Ovary (tissue), 9 donors: ENCODE results near the gene MFN1. TPM values are rescaled to one million over a fixed set of nuclear protein-coding genes. Genes with fewer than 3 reads are reported as not detected.

Experiments used
- DNase-seq, 5 donors: peaks; one replicate each; pipeline ENCODE4 v3.0.0-alpha.2; 2019 to 2020
- H3K27ac ChIP-seq, 2 donors: fragments of 200-600 bp; one replicate each; pipeline versions ENCODE4 v1.5.1 to v1.8.0; 2019 to 2022
- H3K27me3 ChIP-seq: fragments of 200-600 bp; one replicate; pipeline ENCODE4 v1.8.0; 2022
- H3K36me3 ChIP-seq: fragments of 200-600 bp; sonication (generic); one replicate; pipeline ENCODE4 v1.5.1; 2019
- H3K4me1 ChIP-seq: one replicate; pipeline ENCODE4 v1.8.1; 2013; ENCODE audit warnings: mild to moderate bottlenecking, moderate library complexity; ENCODE audit not compliant: insufficient read depth
- H3K4me3 ChIP-seq: fragments of 200-600 bp; sonication (generic); one replicate; pipeline ENCODE4 v1.5.1; 2017
- H3K9me3 ChIP-seq, 2 donors: fragments of 200-600 bp in 1 of 2; sonication (generic) in 1 of 2; one replicate each; pipeline versions ENCODE4 v1.5.1 to v1.8.1; 2013 to 2019; ENCODE audit warnings: mild to moderate bottlenecking in 1 of 2, moderate library complexity in 1 of 2
- CTCF ChIP-seq, 3 donors: fragments of 450-650 bp in 2 of 3; fragments of 200-600 bp in 1 of 3; IDR thresholded peaks; one replicate each; pipeline versions ENCODE4 v1.5.1 to v1.8.0; 2016 to 2022; ENCODE audit warnings: antibody characterized with exemption in 3 of 3, mild to moderate bottlenecking in 1 of 3
- EP300 ChIP-seq: sonication (generic); formaldehyde crosslinking; IDR thresholded peaks from one replicate; pipeline ENCODE4 v1.6.1; 2017; ENCODE audit warnings: antibody characterized with exemption
- POLR2A ChIP-seq: fragments of 450-650 bp; IDR thresholded peaks from one replicate; pipeline ENCODE4 v1.6.1; 2017; ENCODE audit warnings: antibody characterized with exemption, mild to moderate bottlenecking, moderate library complexity
- WGBS, 3 donors: extraction: QIAGEN DNeasy Blood & Tissue Kit in 1 of 3; methylation state at CpG; one replicate each; pipeline versions ENCODE4 v1.1.5 to v1.1.7; 2013 to 2017; 5-methylcytosine and 5-hydroxymethylcytosine counted together
- intact Hi-C, 4 donors: fragments of 100-400 bp; cut with DNase I; formaldehyde crosslinking; loops; one replicate each; pipeline versions ENCODE4 v1.11.0 to v1.15.1; 2022 to 2023
- polyA plus RNA-seq, 2 donors: library from polyadenylated mRNA; stranded (reverse); fragments of 200-250 nt in 1 of 2; fragments of 350-450 nt in 1 of 2; fragmentation: Illumina TruSeq in 1 of 2; extraction: RNeasy Lipid Tissue Mini Kit (QIAGEN cat#74804) in 1 of 2; gene quantifications; one replicate each; pipeline ENCODE4 v1.2.3, GENCODE V29; 2013 to 2014
- total RNA-seq, 7 donors: library from RNA; depleted of rRNA in 2 of 7; stranded (reverse); fragments of >200 nt in 2 of 7; fragmentation: NEBNext Ultra II Directional in 3 of 7; extraction: Animal tissue kit (Norgen Biotek cat#: 25700) in 3 of 7; gene quantifications; one replicate each; pipeline versions ENCODE4 v1.1.0 to v1.2.4, GENCODE V29; 2016 to 2023
- donor health status: DM: no; HTN: no; CAD: no; lungs with moderate emphysema.
- donor health status: DM: no; HTN: no; CAD: no.
- donor health status: Bipolar disorder and iron deficiency.
- donor health status: DM: yes; HTN: yes; CAD: no.
- donor health status: DM: no; HTN: no; CAD: no.
- donor health status: DM: yes; HTN: yes; CAD: no.

The MFN1 gene
- total and polyA plus RNA-seq, 9 donors: 11.8 to 49.8 (median 39.3) TPM

GRCh38 chr3:179415377-179415776 is 67.9 kb downstream of the MFN1 start:
- no peak for TF ChIP-seq EP300
- TF ChIP-seq CTCF (IDR thresholded peaks at IDR 0.05): no peak
- no peak for TF ChIP-seq POLR2A
- no peaks in the 10 kb centered on the region for H3K36me3 ChIP-seq
- no peaks in the 10 kb centered on the region for H3K4me1 ChIP-seq
- whole genome bisulfite sequencing, 3 donors: 72 to 87% (median 73%) methylated on average over 4 of the region's 4 CpGs
- H3K27me3 ChIP-seq: no peaks in the 10 kb centered on the region
- no peak overlapping the region for H3K27ac ChIP-seq
- H3K9me3 ChIP-seq: no peaks in the 10 kb centered on the region
- DNase-seq: no peak
- intact Hi-C loops: no loop called here
- H3K4me3 ChIP-seq: no peak overlapping the region

- Histone ChIP-seq H3K27ac (no peak overlapping the region), H3K36me3 (no peaks in the 10 kb centered on the region), H3K4me1 (no peaks in the 10 kb centered on the region), H3K9me3 (no peaks in the 10 kb centered on the region), H3K27me3 (no peaks in the 10 kb centered on the region), H3K4me3 (no peak overlapping the region)
- 59 to 78% (median 65%) methylated on average over 2 of the region's 2 CpGs for WGBS, 3 donors
- intact Hi-C loops: no loop called here
- TF ChIP-seq CTCF (IDR thresholded peaks at IDR 0.05): no peak
- TF ChIP-seq POLR2A: no peak
- DNase-seq: no peak
These were observed 69.2 kb downstream of the MFN1 start for GRCh38 chr3:179416681-179417080.

GRCh38 chr3:179418610-179419009 is 71.1 kb downstream of the MFN1 start:
- no peaks in the 10 kb centered on the region for H3K27me3 ChIP-seq
- intact Hi-C loops: no loop called here
- H3K4me1 ChIP-seq: no peaks in the 10 kb centered on the region
- 89 to 94% (median 93%) methylated on average over 3 of the region's 3 CpGs for WGBS, 3 donors
- no peak overlapping the region for H3K4me3 ChIP-seq
- TF ChIP-seq POLR2A (no peak), CTCF (IDR thresholded peaks at IDR 0.05) (no peak)
- H3K9me3 ChIP-seq: no peaks in the 10 kb centered on the region
- H3K36me3 ChIP-seq: no peaks in the 10 kb centered on the region
- DNase-seq: no peak
- H3K27ac ChIP-seq: no peak overlapping the region

- no peak for DNase-seq
- no peak for TF ChIP-seq CTCF (IDR thresholded peaks at IDR 0.05)
- TF ChIP-seq EP300: no peak
- TF ChIP-seq POLR2A: no peak
- WGBS, 3 donors: 26 to 29% (median 28%) methylated on average over 2 of the region's 2 CpGs
- intact Hi-C loops: loop anchor here in 1 of 4 donors (10.0 kb wide), 1 partner anchor 123 kb away; no protein-coding TSS in a partner anchor
- no peaks in the 10 kb centered on the region for H3K36me3 ChIP-seq
- H3K4me1 ChIP-seq: no peaks in the 10 kb centered on the region
- no peak overlapping the region for H3K4me3 ChIP-seq
- no peaks in the 10 kb centered on the region for H3K27me3 ChIP-seq
- H3K27ac ChIP-seq: no peak overlapping the region
- no peaks in the 10 kb centered on the region for H3K9me3 ChIP-seq
These were observed 74.0 kb downstream of the MFN1 start for GRCh38 chr3:179421500-179421899.
